Fibroblast of skin of abdomen (primary cell): ENCODE measurements around the gene COL16A1.
A peak's percentile ranks its signal among the peaks of the same experiment; 100 is the strongest.

Source experiments
- DNase-seq: peaks from one replicate; pipeline ENCODE4 v3.0.0-alpha.2; 2013

The COL16A1 gene

DNA sequence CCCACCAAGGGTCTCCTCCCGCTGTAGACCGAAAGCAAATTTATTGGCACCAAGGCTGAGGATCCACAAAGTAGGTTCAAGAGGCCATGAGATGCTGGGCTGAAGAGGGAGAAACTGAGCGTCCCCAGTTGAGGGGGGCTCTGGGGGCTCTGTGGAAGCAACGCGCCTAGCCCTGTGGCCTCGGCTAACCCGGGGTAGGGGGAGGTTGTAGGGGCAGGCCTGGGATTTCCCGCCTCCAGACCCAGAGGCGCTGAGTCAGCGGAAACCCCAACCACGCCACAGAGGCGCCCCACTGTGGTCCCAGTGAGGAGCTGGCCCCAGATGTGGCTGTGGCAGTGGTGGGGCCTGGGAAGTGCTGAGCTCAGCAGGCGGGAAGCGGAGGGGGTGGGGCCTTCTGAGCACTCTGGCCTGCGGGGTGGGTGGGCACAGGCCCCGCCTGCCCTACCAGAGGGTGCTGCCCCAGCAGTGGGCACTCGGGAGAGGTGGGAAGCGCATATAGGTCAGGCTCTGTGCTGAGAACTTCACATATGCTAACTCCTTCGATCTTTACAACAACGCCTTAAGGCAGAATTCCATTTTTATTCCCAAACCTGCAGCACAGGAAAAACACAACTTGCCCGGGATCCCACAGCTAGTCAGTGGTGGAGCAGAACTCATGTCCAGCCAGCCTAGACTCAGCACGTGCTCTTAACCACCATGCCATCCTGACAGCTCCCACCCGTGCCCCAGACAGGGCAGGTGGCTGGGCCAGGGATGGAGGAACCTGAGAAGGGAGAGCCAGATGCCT, 1.5 kb upstream of the COL16A1 start:
- peak; percentile 83 for DNase-seq

DNA sequence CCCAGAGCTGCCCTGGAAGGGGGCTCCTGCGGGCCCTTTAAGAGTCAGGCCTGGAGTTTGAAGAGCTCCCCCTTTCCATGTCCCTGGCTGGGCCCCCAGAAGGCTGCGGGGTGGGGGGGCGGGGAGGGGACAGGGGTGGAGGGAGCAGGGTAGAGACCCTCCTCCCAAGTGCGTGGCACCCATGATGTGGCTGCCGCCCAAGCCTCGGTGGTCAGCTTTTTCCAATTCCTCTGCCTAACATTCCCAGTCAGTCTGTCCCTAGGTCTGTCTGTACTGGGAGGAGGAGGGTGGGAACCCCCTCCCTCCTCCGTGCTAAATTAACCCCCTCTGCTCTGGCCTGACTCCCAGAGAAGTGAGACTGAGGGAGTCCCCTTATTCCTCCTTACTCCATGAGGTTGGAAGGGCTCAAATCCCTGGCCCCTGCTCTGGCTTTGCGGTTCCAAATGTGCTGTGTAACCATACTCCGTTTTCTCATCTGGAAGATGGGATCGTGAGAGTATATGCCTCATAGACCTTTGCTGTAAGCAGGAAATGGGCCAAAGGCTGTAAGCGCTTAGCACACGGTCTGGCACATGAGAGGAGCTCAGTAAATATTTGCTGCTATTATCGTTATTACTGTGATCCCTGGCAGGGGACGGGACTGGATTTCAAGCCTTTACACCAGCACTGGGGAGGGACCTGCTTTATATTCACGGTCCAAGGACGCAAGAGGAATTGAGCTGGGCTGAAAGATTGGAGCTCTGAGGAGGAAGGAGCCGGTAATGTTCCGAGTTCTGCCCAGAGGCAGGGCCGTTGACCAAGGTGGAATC, 658 bp upstream of the COL16A1 start:
- peak; percentile 86 for DNase-seq

DNA sequence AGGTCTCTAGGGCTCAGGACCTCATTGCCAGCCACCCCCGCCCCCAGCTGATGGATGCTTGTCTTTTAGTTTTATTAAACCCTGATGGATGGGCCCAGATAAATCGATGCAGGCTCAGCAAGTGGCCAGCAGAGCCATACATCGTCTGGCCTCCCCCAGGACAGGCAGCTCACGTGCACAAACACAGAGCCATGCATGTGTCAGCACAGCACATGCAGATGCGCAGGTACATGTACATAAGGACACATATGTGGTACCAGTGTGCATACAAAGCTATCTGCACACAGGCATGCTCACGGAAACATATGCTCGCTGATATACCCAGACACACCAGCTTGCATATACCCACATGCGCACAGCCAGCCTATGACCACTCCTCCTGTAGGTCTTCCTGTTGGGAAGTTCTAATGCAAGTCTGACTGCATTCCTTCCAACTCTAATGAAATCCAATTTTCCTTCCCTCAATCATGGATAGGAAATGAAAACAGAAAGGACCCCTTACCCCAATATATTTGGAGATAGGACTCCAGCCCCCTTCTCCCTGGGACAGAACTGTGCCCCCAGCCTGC, 897 bp downstream of the COL16A1 start:
- no peak for DNase-seq

DNA sequence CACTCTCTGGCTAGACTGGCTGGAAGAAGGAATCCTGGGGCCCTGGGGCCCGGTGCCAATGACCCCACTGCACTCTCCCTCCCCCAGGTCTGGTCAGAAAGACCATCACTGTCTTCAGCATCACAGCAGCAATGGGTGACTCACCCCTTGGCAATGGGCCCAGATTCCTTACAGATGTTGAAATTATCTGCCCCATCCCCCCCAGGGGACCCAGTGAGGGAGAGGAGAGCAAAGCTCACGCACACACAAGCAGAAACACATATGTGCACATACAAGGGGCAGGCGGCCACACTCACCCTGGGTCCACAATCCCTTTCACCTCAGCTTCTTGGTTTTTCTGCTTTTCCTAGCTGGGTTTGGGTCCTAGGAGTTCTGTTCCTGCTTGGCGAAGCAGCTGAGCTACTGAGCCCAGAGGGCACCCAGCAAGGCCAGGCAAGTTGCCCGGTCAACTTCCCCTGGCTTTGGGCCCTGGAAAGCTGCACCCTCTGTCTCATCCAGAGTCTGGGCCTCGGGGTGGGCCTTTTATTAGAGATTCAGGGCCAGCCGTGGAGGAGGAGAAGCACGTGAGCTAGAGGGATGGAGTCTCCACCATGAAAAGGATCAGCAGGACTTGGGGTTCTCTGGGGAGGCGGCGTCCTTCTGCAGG, 2.6 kb downstream of the COL16A1 start:
- peak; percentile 99 for DNase-seq

DNA sequence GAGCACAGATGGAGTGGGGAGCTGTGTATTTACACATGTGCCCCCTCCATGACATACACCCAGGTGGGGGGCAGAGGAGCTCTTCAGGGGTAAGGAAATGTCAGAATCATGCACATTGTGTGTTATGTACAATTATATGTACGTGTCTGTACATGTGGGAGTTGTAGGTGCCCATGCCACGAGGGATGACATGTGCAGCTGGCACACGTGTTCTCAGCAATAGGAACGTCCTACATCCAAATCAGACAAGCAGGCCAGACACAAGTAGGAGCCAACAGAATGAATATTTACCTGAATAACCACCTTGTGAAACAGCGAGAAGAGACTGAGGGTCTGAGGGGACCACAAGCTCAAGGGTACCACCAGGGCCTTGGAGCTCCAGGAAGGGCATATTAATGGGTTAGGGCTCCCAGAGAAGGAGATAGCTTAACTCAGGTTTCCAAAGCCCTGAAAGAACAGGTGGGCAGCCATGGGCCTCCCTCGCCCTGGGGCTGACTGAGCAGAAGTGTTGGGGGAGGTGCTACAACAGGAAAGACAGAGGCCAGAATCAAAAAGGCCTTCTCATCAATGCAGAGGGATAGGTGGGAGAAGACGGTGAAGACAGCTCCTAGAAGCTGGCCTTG, 3.2 kb downstream of the COL16A1 start:
- no peak for DNase-seq

DNA sequence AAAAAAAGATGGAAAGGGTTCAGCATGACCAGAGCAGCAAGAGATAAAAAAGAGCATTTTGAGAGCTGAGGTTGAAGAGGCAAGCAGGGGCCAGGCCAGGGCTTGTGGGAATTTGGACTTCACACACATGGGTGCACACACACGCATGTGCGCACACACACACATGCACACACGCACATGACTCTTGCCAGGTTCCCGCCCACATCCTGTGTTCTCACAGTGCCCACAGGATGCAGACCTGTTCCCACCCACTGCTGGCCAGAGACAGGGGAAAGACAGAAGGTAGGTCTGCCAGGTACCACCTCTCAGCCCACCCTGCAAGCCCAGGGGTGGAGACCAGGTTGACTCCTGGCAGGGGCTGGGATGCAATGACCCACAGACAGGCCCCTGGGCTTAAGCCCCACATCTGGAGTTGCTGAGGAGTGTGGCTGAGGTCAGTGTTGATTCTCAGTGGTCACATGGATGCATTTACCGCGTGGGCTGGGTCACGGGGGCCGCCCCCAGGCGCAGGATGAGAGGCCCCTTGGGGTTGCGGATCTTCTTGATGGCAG, 4.4 kb downstream of the COL16A1 start:
- DNase-seq, result no peak

DNA sequence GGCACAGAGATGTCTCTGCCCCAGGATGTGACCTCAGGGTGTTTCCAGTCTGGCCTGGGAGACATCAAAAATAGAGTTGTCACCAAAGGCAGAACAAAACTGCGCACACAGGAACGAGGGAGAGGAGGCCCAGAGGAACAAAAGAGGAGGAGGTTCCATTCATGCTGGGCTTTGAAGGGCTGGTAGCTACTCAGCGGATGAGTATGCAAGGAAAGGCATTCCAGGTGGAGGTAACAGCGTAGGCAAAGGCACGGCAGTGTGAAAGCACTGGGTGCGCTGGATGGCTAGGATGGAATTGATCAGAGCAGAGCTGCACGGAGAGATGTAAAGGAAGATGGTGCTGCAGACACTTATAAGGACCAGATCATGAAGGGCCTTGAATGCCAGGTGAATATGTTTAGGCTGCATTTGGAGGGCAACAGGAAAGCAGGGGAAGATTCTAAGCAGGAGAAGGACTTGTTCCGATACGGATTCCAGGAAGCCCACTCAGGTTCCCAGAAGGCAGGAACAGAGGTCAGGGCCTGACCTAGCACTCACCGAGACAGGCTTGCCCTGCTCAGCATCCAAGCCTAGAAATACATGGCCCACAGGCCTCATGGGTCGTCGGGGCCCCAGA, 6.3 kb downstream of the COL16A1 start:
- DNase-seq, result no peak

DNA sequence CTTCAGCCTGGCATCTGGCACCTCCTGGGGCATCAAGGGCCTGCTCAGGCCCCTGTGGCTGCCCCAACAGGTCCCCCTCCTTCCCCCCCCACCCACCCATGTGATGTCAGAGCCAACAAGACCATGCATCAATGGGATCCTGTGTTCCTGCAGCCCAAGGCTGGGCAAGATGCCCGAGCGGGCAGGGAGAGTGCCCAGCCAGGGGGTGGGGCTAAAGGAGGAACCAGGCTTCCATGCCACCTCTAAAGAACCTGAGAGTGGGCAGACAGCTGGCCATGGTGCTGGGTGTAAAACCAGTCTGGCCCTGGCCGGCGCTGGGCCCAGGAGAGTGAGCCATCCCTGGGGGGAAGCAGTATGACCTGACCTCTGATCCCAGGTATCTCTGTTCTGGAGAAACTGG, 7.6 kb downstream of the COL16A1 start:
- no peak for DNase-seq

DNA sequence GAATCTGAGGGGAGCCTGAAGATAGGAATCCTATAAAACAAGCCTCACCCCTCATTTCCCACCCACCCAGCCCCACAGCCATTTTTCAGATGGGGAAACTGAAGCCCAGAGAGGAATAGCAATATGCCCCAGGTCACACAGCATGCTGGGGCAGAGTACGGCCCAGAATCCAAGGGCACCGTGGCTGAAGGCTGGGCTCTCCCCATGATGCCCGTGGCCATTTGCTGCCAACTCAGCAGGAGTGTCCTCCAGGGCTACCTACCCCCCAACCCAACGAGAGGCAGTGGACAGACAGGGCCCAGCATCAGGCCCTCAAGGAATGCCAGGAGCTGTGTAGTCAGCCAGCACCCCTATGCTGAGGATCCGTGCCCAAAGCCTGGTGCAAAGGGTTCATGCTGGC, 8.5 kb downstream of the COL16A1 start:
- no peak for DNase-seq

DNA sequence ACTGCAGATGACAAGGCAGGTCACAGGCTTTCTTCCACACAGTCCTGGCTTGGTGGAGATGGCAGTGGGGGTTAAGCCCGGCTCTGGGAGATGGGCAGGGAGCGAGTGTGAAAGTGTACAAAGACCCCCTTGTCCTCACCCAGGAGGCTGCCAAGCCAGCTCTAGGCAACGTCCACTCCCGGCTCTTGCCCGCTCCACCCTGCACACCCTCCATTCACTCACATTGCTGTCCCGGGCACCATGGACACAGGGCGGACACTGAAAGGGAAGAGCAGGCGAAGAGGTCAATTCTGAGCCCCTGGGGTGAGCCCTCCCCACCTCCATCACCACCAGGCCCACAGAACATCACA, 8.9 kb downstream of the COL16A1 start:
- DNase-seq, result no peak

DNA sequence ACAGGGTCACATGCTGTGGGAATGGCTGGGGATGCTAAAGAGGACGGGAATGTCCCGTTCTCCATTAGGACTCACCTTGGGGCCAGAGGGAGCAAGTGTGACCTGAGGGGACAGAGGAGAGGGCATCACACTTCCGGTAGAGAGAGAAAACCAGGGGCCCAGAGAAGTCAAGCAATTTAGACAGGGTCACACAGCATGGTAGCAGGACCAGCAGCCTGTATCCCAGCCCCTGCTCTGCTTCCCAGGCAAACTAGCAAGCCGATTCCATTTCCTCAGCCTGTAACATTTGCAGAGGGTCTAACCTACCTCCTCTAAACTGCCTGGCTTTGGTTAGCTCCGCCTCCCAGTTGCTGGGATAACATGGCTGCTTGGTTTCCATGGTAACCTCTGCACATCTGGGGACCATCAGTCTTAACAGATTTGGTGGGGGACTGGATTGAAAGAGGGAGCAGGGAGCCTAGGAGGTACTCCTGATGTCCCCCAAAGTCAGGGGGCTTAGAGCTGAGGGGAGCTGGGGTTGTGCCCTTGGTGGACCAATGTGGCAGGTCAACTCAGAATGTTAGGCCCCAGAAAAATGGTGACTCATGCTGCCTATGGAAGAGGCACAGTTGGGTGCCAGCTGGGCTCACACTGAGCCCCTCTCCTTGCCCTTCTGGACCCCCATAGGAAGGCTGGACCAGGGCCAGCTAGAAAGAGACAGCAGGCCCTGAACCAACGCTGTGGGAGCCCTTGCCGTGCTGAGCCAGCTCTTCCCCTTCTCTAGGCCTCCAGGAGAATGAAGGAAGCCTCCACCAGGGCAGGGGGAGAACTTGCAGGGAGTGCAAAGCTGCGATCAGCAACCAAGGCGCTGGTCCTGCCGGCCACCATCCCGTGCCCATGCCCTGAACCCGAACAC, 9.5 kb downstream of the COL16A1 start:
- DNase-seq, result peak; percentile 47

DNA sequence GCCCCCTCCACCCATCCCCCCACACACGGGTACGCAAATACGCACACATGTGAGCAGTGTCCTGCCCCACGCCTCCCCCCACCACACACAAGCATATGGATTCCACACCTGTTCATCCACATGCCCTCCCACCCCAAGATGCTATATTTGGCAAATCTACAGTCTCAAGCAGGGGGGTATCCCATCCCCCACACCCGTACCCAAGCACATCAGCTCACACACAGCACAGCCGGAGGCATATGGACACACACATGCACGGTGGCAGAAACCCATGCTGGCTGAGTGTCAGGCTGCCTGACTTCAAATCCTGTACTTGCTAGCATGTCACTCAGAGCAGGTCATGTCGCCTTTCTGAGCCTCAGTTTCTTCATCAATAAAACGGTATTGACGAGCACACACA, 10.6 kb downstream of the COL16A1 start:
- no peak for DNase-seq

DNA sequence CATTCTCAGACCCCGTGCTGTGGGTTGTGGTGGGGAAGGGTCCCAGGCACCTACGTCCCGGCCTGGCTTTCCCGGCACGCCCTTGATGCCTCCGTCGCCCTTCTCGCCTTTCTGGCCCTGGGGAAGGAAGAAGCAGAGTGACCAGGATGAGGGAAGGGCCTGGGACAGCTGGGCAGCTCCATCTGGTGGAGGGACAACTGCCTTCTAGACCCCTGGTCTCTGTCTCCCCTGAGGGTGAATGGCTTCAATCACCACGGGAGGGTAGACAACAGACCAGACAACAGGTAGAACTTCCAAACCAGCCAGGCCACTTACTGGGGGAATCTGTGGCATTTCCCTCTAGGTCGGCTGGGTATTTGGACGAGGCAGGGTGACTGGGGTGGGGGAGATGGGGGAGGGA, 11.9 kb downstream of the COL16A1 start:
- DNase-seq, result no peak

DNA sequence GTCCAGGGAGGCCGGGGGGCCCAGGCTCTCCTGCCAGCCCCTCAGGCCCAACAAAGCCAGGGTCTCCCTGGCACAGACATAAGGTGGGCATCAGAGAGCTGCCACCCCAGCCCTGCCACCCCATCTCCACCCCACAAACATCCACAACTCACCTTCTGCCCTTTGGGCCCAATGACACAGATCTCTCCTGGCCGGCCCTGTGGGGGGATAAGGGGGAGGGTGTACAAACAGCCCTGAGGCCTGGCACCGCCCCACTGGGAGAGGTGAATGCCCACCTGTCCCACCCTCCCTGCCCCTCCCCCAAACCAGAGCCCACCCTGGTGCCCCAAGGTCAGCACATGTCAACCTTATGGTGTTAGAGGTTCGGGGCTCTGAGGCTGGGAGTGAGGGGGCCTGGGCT, 12.4 kb downstream of the COL16A1 start:
- DNase-seq, result no peak

DNA sequence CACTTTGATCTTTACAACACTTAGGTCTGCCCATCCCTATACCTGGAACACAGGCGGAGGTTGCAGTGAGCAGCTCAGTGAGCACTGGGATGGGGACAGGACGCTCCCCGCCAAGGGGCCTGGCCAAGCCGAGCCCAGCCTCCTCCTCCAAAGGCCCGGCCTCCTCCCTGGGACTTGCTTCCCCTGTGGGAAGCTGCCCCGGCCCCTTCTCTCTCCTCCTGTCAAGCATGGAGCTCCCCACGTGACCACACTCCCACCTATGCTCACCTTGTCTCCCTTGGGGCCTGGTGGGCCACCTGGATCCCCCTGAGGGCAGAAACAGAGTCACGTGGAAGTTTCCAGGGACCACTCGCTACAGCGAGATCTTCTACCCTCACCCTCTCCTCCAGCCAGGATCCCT, 12.9 kb downstream of the COL16A1 start:
- no peak for DNase-seq

DNA sequence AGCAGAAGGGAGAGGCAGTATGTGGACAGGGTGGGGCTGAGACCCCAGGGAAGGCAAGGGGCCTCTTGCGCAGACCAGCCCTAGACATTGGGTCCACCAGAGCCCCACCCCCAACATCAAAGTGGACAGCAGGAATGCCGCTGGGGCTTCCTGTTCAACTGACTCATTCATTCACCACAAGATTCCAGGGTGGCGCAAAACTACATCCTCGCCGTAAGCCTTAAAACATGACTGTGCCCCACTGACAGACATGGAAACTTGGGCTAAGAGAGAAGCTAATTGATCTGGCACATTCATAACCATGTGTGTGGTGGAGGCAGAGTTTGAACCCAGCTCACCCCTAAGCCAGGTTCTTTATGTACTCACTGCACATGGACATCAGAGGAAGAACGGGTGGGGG, 14.0 kb downstream of the COL16A1 start:
- DNase-seq, result peak; percentile 97

DNA sequence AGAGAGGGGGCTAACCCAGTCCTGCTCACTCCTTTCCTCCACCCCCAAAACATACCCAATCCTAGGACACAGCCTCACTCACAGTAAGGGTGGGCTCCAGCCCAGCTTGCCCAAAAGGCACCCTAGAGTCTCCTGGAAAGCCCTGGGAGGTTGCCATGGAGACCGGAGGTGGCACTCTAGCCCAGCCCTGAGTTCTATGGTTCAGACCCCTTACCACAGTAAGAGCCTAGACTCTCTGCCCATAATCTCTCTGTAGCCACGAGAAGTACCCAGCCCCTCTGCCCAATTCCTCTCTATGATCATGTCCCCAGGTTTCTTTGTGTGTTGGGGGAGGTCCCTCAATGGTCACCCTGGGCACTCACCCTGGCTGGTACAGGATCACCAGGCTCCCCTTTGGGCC, 14.4 kb downstream of the COL16A1 start:
- DNase-seq, result no peak

DNA sequence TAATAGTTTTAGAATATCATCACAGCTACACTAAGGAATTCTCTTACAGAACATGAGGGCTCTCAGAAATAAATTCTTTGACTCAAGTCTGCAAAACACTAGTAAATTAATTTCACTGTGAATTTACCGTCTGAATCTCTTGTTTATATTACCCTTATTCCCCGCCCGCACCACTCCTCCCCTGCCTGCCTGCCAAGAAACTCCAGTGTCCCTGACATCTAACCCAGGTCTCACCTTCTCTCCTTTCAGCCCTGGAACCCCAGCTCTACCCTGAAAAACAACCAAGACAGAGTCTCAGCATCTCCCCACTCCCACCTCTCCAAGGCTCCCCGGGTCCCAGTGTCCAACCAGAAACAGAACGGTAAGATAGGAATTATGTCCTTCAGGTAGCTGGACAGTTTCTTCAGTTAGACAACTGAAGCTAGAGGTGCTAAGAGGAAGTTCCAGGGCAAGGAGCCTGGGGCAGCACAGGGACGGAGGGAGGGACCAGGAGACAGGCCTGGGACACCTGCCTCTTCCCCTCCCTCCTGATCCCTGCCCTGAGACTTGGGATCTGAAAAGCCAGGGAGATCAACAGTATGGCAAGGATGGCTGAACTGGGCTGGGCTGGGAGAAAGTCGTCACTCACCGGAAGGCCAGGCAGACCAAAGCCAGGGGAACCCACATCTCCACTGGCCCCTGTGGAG, 15.4 kb downstream of the COL16A1 start:
- DNase-seq, result no peak

DNA sequence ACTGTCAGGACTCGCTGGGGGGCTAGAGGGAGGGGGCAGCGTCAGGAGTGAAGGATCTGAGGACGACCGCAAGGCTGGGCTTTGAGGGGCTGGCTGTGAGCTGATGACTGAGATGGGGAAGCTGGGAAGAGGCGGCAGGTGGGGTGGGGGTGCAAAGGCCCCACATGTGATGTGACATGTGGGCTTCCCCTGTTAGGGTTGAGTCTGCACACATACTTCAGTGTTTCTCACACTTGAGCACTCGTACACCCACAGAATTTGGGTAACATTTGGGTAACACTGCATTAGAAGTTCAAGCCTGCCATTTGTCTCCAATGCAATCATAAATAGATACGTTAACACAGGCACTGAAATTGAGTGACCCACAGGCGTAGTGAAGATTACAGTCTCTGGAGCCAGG, 16.2 kb downstream of the COL16A1 start:
- no peak for DNase-seq

DNA sequence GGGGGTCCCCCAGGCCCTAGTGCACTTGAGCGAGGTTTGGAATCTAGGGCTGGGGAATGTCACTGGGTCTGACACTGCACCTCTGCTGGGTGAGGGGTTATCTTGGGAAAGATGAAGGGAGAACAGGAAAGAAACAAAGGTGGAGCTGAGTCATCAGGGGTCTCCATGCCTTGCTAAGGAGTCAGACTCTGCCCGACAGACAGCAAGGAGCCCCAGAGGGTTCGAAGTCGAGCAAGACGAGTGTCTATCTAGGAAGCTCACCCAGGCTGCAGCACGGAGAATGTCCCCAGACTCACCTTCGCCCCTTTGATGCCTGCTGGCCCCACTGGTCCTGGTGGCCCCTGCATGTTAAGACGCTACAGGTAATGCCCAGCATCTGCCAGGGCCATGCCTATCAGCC, 18.0 kb downstream of the COL16A1 start:
- DNase-seq, result no peak
